Liver (tissue), 9 donors: ENCODE measurements around the gene MARK3. TPM values are rescaled to one million over a fixed set of nuclear protein-coding genes. Genes with fewer than 3 reads are reported as not detected.

ENCODE experiments used
- DNase-seq: peaks from one replicate; pipeline ENCODE4 v3.0.0-alpha.2; 2017; ENCODE audit warnings: low spot score
- H3K27ac ChIP-seq, 2 donors: one replicate each; pipeline ENCODE4 v1.7.0; 2013; ENCODE audit warnings: inconsistent platforms in 2 of 2, low read length in 2 of 2, control low read depth in 1 of 2, low read depth in 1 of 2, mild to moderate bottlenecking in 1 of 2
- H3K27me3 ChIP-seq, 4 donors: one replicate each; pipeline versions ENCODE4 v1.6.1 to v1.7.0; 2013; ENCODE audit warnings: low read length in 3 of 4, inconsistent platforms in 1 of 4, mild to moderate bottlenecking in 1 of 4, moderate library complexity in 1 of 4; ENCODE audit not compliant: control insufficient read depth in 4 of 4, insufficient read depth in 4 of 4
- H3K36me3 ChIP-seq, 4 donors: one replicate each; pipeline versions ENCODE4 v1.6.1 to v1.7.0; 2013; ENCODE audit warnings: low read length in 3 of 4, mild to moderate bottlenecking in 3 of 4, low read depth in 1 of 4, moderate library complexity in 1 of 4; ENCODE audit not compliant: control insufficient read depth in 4 of 4, insufficient read depth in 3 of 4
- H3K4me1 ChIP-seq, 4 donors: one replicate each; pipeline versions ENCODE4 v1.6.1 to v1.7.0; 2013; ENCODE audit warnings: low read length in 3 of 4, mild to moderate bottlenecking in 3 of 4, moderate library complexity in 1 of 4; ENCODE audit not compliant: control insufficient read depth in 4 of 4, insufficient read depth in 4 of 4
- H3K4me3 ChIP-seq, 3 donors: one replicate each; pipeline versions ENCODE4 v1.6.1 to v1.7.0; 2013; ENCODE audit warnings: low read length in 3 of 3, control low read depth in 1 of 3, low read depth in 1 of 3, mild to moderate bottlenecking in 1 of 3
- H3K9ac ChIP-seq, 2 donors: one replicate each; pipeline ENCODE4 v1.7.0; 2013; ENCODE audit warnings: low read length in 2 of 2, mild to moderate bottlenecking in 2 of 2, moderate library complexity in 2 of 2, control low read depth in 1 of 2, low read depth in 1 of 2
- H3K9me3 ChIP-seq, 4 donors: one replicate each; pipeline versions ENCODE4 v1.6.1 to v1.7.0; 2013; ENCODE audit warnings: low read length in 3 of 4; ENCODE audit not compliant: control insufficient read depth in 4 of 4
- EGR1 ChIP-seq, 2 donors: IDR thresholded peaks; 2 replicates each; pipeline ENCODE4 v1.6.1; 2016 to 2018; ENCODE audit warnings: antibody characterized with exemption in 2 of 2, low read depth in 2 of 2
- FOXA1 ChIP-seq: IDR thresholded peaks from 2 replicates; pipeline ENCODE4 v1.6.1; 2016; ENCODE audit warnings: antibody characterized with exemption
- FOXA2 ChIP-seq: IDR thresholded peaks from 2 replicates; pipeline ENCODE4 v1.6.1; 2016; ENCODE audit warnings: antibody characterized with exemption
- GABPA ChIP-seq, 2 donors: IDR thresholded peaks in 1 of 2; conservative IDR thresholded peaks in 1 of 2; 2 replicates each; pipeline ENCODE4 v1.6.1; 2016; ENCODE audit warnings: antibody characterized with exemption in 2 of 2, mild to moderate bottlenecking in 1 of 2, moderate library complexity in 1 of 2
- HNF4A ChIP-seq, 2 donors: conservative IDR thresholded peaks; 2 replicates each; pipeline ENCODE4 v1.6.1; 2016; ENCODE audit warnings: antibody characterized with exemption in 2 of 2, mild to moderate bottlenecking in 2 of 2
- HNF4G ChIP-seq: IDR thresholded peaks from 2 replicates; pipeline ENCODE4 v1.6.1; 2016; ENCODE audit warnings: antibody characterized with exemption
- JUND ChIP-seq, 2 donors: IDR thresholded peaks; 2 replicates each; pipeline ENCODE4 v1.6.1; 2016; ENCODE audit warnings: antibody characterized with exemption in 2 of 2
- NR2F2 ChIP-seq: IDR thresholded peaks from 2 replicates; pipeline ENCODE4 v1.6.1; 2016; ENCODE audit warnings: antibody characterized with exemption
- RAD21 ChIP-seq, 2 donors: IDR thresholded peaks; 2 replicates each; pipeline ENCODE4 v1.6.1; 2016; ENCODE audit warnings: antibody characterized with exemption in 2 of 2, mild to moderate bottlenecking in 2 of 2
- RXRA ChIP-seq, 2 donors: IDR thresholded peaks; 2 replicates each; pipeline ENCODE4 v1.6.1; 2017 to 2018; ENCODE audit warnings: antibody characterized with exemption in 2 of 2, mild to moderate bottlenecking in 1 of 2
- SP1 ChIP-seq: IDR thresholded peaks from 2 replicates; pipeline ENCODE4 v1.6.1; 2018; ENCODE audit warnings: antibody characterized with exemption, mild to moderate bottlenecking
- TAF1 ChIP-seq: conservative IDR thresholded peaks from 2 replicates; pipeline ENCODE4 v1.6.1; 2016; ENCODE audit warnings: antibody characterized with exemption, mild to moderate bottlenecking
- YY1 ChIP-seq: IDR thresholded peaks from 2 replicates; pipeline ENCODE4 v1.6.1; 2016; ENCODE audit warnings: antibody characterized with exemption, mild to moderate bottlenecking
- WGBS: extraction: QIAGEN DNeasy Blood & Tissue Kit; methylation state at CpG from one replicate; pipeline ENCODE4 v1.1.7; 2013; 5-methylcytosine and 5-hydroxymethylcytosine counted together
- polyA plus RNA-seq, 2 donors: library from polyadenylated mRNA; stranded (reverse) in 1 of 2; unstranded in 1 of 2; fragments of 200-250 nt in 1 of 2; fragments of >200 nt in 1 of 2; fragmentation: Nextera tagmentation in 1 of 2; extraction: Ambion mirVana in 1 of 2; gene quantifications; one replicate each; pipeline versions ENCODE4 v1.2.1 to v1.2.3, GENCODE V29; 2013 to 2015
- total RNA-seq, 2 donors: library from RNA; depleted of rRNA; stranded (reverse); fragments of >200 nt; gene quantifications; one replicate each; pipeline ENCODE4 v1.2.3, GENCODE V29; 2014
- TF ChIP-seq, protein P1 (sequence below): IDR thresholded peaks from 2 replicates; pipeline ENCODE4 v1.6.1; 2016; ENCODE audit warnings: antibody characterized with exemption, mild to moderate bottlenecking
- TF ChIP-seq, protein P2 (sequence below): fragments of 150-350 bp; IDR thresholded peaks from 2 replicates; pipeline ENCODE4 v1.5.1; 2017; ENCODE audit warnings: improper control_type of control experiment, low read depth, low read length; ENCODE audit not compliant: missing input control
- TF ChIP-seq, protein P3 (sequence below): IDR thresholded peaks from 2 replicates; pipeline ENCODE4 v1.6.1; 2016; ENCODE audit warnings: antibody characterized with exemption
- donor health status: healthy.
- donor health status: healthy.
- donor health status: healthy.
- donor health status: healthy.
- donor health status: healthy.

Gene MARK3
- total and polyA plus RNA-seq, 4 donors, result 14.1 to 86.0 (median 33.0) TPM

DNA sequence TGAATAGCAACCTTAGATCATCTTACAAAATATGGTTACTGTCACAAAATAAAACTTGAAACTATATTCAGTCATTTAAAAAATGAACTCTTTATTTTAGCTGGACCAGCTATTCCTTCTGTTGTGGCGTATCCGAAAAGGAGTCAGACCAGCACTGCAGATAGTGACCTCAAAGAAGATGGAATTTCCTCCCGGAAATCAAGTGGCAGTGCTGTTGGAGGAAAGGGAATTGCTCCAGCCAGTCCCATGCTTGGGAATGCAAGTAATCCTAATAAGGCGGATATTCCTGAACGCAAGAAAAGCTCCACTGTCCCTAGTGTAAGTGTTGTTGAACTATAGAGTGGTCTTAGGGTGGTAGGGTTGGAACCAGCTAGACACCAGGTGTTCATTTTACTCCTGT, 89.7 kb downstream of the MARK3 start:
- Histone ChIP-seq H3K27ac (no peak overlapping the region), H3K4me1 (no peaks in the 10 kb centered on the region), H3K9ac (no peak overlapping the region), H3K36me3 (peaks cover 8 to 44% (median 37%) of the 10 kb centered on the region in 4 donors), H3K27me3 (no peaks in the 10 kb centered on the region), H3K9me3 (no peaks in the 10 kb centered on the region), H3K4me3 (no peak overlapping the region)
- 92% methylated on average over 5 of the region's 5 CpGs for WGBS
- TF ChIP-seq YY1 (no peak), FOXA1 (no peak), FOXA2 (no peak), GABPA (IDR thresholded peaks at IDR 0.05 in 1 of 2, conservative IDR thresholded peaks at IDR 0.05 in 1 of 2) (no peak), SP1 (no peak), HNF4A (conservative IDR thresholded peaks at IDR 0.05) (no peak), TAF1 (no peak), RAD21 (IDR thresholded peaks at IDR 0.05) (no peak), HNF4G (no peak), JUND (IDR thresholded peaks at IDR 0.05) (no peak), RXRA (IDR thresholded peaks at IDR 0.05) (no peak), NR2F2 (no peak), EGR1 (IDR thresholded peaks at IDR 0.05; ENCODE audit: low read depth in 2 of 2) (no peak)
- TF ChIP-seq, protein P1, sequence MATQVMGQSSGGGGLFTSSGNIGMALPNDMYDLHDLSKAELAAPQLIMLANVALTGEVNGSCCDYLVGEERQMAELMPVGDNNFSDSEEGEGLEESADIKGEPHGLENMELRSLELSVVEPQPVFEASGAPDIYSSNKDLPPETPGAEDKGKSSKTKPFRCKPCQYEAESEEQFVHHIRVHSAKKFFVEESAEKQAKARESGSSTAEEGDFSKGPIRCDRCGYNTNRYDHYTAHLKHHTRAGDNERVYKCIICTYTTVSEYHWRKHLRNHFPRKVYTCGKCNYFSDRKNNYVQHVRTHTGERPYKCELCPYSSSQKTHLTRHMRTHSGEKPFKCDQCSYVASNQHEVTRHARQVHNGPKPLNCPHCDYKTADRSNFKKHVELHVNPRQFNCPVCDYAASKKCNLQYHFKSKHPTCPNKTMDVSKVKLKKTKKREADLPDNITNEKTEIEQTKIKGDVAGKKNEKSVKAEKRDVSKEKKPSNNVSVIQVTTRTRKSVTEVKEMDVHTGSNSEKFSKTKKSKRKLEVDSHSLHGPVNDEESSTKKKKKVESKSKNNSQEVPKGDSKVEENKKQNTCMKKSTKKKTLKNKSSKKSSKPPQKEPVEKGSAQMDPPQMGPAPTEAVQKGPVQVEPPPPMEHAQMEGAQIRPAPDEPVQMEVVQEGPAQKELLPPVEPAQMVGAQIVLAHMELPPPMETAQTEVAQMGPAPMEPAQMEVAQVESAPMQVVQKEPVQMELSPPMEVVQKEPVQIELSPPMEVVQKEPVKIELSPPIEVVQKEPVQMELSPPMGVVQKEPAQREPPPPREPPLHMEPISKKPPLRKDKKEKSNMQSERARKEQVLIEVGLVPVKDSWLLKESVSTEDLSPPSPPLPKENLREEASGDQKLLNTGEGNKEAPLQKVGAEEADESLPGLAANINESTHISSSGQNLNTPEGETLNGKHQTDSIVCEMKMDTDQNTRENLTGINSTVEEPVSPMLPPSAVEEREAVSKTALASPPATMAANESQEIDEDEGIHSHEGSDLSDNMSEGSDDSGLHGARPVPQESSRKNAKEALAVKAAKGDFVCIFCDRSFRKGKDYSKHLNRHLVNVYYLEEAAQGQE, result no peak
- TF ChIP-seq, protein P2, sequence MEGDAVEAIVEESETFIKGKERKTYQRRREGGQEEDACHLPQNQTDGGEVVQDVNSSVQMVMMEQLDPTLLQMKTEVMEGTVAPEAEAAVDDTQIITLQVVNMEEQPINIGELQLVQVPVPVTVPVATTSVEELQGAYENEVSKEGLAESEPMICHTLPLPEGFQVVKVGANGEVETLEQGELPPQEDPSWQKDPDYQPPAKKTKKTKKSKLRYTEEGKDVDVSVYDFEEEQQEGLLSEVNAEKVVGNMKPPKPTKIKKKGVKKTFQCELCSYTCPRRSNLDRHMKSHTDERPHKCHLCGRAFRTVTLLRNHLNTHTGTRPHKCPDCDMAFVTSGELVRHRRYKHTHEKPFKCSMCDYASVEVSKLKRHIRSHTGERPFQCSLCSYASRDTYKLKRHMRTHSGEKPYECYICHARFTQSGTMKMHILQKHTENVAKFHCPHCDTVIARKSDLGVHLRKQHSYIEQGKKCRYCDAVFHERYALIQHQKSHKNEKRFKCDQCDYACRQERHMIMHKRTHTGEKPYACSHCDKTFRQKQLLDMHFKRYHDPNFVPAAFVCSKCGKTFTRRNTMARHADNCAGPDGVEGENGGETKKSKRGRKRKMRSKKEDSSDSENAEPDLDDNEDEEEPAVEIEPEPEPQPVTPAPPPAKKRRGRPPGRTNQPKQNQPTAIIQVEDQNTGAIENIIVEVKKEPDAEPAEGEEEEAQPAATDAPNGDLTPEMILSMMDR, result no peak
- no peak for DNase-seq

GRCh38 chr14:103476065-103476464, 90.8 kb downstream of the MARK3 start:
- no peaks in the 10 kb centered on the region for H3K9me3 ChIP-seq
- H3K27ac ChIP-seq, result no peak overlapping the region
- H3K9ac ChIP-seq, result no peak overlapping the region
- DNase-seq, result no peak
- whole genome bisulfite sequencing, result 95% methylated on average over 3 of the region's 3 CpGs
- TF ChIP-seq, protein P3, sequence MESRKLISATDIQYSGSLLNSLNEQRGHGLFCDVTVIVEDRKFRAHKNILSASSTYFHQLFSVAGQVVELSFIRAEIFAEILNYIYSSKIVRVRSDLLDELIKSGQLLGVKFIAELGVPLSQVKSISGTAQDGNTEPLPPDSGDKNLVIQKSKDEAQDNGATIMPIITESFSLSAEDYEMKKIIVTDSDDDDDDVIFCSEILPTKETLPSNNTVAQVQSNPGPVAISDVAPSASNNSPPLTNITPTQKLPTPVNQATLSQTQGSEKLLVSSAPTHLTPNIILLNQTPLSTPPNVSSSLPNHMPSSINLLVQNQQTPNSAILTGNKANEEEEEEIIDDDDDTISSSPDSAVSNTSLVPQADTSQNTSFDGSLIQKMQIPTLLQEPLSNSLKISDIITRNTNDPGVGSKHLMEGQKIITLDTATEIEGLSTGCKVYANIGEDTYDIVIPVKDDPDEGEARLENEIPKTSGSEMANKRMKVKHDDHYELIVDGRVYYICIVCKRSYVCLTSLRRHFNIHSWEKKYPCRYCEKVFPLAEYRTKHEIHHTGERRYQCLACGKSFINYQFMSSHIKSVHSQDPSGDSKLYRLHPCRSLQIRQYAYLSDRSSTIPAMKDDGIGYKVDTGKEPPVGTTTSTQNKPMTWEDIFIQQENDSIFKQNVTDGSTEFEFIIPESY, result no peak
- TF ChIP-seq, protein P1, result no peak
- TF ChIP-seq RAD21 (IDR thresholded peaks at IDR 0.05), result no peak
- TF ChIP-seq, protein P2, result no peak
- TF ChIP-seq TAF1, result no peak
- TF ChIP-seq RXRA (IDR thresholded peaks at IDR 0.05), result no peak
- H3K4me3 ChIP-seq, result no peak overlapping the region
- no peaks in the 10 kb centered on the region for H3K4me1 ChIP-seq
- H3K27me3 ChIP-seq, result no peaks in the 10 kb centered on the region
- H3K36me3 ChIP-seq, result peaks cover 13 to 45% (median 41%) of the 10 kb centered on the region in 4 donors
